Transverse colon (tissue), 4 donors: ENCODE results near the gene SCN1A. TPM values are rescaled to one million over a fixed set of nuclear protein-coding genes. Genes with fewer than 3 reads are reported as not detected.
A peak's percentile ranks its signal among the peaks of the same experiment; 100 is the strongest.

Experiments used
- DNase-seq: peaks from one replicate; pipeline ENCODE4 v3.0.0-alpha.2; 2019
- H3K27ac ChIP-seq, 4 donors: fragments of 200-600 bp; sonication (generic); 2 replicates each; pipeline ENCODE4 v1.5.1; 2016 to 2018; ENCODE audit warnings: inconsistent platforms in 4 of 4
- H3K27me3 ChIP-seq: fragments of 200-600 bp; sonication (generic); 2 replicates; pipeline ENCODE4 v1.5.1; 2017; ENCODE audit warnings: inconsistent platforms
- H3K36me3 ChIP-seq, 4 donors: fragments of 200-600 bp; sonication (generic); 2 replicates each; pipeline ENCODE4 v1.5.1; 2017 to 2019; ENCODE audit warnings: inconsistent platforms in 4 of 4
- H3K4me1 ChIP-seq, 4 donors: fragments of 200-600 bp; sonication (generic); 2 replicates each; pipeline ENCODE4 v1.5.1; 2017 to 2020; ENCODE audit warnings: inconsistent platforms in 4 of 4
- H3K4me3 ChIP-seq, 4 donors: fragments of 200-600 bp; sonication (generic); 1 replicate in 1 of 4; 2 replicates in 3 of 4; pipeline versions ENCODE4 v1.5.1 to v1.6.1; 2017 to 2019; ENCODE audit warnings: inconsistent platforms in 4 of 4
- H3K9me3 ChIP-seq, 2 donors: fragments of 200-600 bp; sonication (generic); 2 replicates each; pipeline ENCODE4 v1.5.1; 2017 to 2019; ENCODE audit warnings: inconsistent platforms in 2 of 2
- EP300 ChIP-seq: sonication (generic); formaldehyde crosslinking; IDR thresholded peaks from one replicate; pipeline ENCODE4 v1.6.1; 2017; ENCODE audit warnings: antibody characterized with exemption, low read depth
- POLR2A ChIP-seq: fragments of 450-650 bp; IDR thresholded peaks from one replicate; pipeline ENCODE4 v1.6.1; 2016; ENCODE audit warnings: antibody characterized with exemption, mild to moderate bottlenecking, moderate library complexity
- POLR2AphosphoS5 ChIP-seq, 3 donors: sonication (generic); formaldehyde crosslinking; IDR thresholded peaks; one replicate each; pipeline ENCODE4 v1.6.1; 2016; ENCODE audit warnings: antibody characterized with exemption in 3 of 3
- WGBS, 2 donors: methylation state at CpG; one replicate each; pipeline ENCODE4 v1.1.5; 2018; ENCODE audit warnings: low coverage in 1 of 2; 5-methylcytosine and 5-hydroxymethylcytosine counted together
- in situ Hi-C, 4 donors: fragments of 200-750 bp; cut with MboI; loops; one replicate each; pipeline versions ENCODE4 v1.15.0 to v1.15.1; 2017; ENCODE audit warnings: low sequenced_read_pairs in 3 of 4, low pct_ligation_motif_present in 1 of 4, low pct_unique_long_range_greater_than_20kb in 1 of 4
- intact Hi-C: fragments of 100-400 bp; cut with DNase I; formaldehyde crosslinking; loops from one replicate; pipeline ENCODE4 v1.15.1; 2023; ENCODE audit warnings: low total_unique reads
- total RNA-seq, 4 donors: library from RNA; depleted of rRNA; stranded (reverse); fragments of >200 nt; gene quantifications; one replicate each; pipeline ENCODE4 v1.1.0, GENCODE V29; 2016
- TF ChIP-seq, protein P1 (sequence below), 5 experiments: fragments of 200-600 bp in 3 of 5; fragments of 450-650 bp in 2 of 5; sonication (generic) in 3 of 5; IDR thresholded peaks; 1 replicate in 2 of 5; 2 replicates in 3 of 5; pipeline ENCODE4 v1.5.1; 2016 to 2017; ENCODE audit warnings: antibody characterized with exemption in 5 of 5, inconsistent platforms in 3 of 5, mild to moderate bottlenecking in 2 of 5, moderate library complexity in 1 of 5

The SCN1A gene
- total RNA-seq, 4 donors from 2014 or later, result not detected

DNA sequence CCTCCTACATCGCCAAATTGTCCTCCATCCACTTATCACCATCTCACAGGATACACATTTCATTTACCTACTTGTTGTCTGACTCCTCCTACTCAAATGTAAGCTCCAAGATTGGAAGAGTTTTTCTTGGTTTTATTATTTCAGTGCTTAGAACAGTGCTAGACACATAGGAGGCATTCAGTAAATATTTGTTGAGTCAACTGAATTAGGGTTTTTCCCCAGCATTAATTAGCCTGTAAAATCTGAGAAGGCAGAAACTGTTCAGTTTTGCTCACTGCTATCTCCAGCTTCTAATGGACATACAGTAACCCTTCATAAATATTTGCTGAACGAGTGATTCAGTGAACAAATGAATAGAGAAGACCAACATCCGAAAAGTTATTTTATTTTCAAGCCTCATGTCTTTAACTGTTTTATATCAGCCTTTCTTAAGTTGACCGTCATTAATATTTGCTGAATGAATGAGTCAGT, 175.0 kb downstream of the SCN1A start:
- H3K36me3 ChIP-seq, result peaks cover 0 to 9% (median 0%) of the 10 kb centered on the region in 4 donors
- intact Hi-C loops, result loop anchor here (5.0 kb wide), 1 partner anchor 175 kb away; the partner anchor contains the start of gene SCN1A
- no peaks in the 10 kb centered on the region for H3K27me3 ChIP-seq
- peaks cover 7 to 28% (median 16%) of the 10 kb centered on the region in 4 donors for H3K4me1 ChIP-seq
- H3K27ac ChIP-seq, result peak overlapping the region; percentile 90 to 96 (median 92)
- H3K9me3 ChIP-seq, result no peaks in the 10 kb centered on the region
- in situ Hi-C loops, result no loop called here
- no peak for TF ChIP-seq EP300
- WGBS, 2 donors, result 8 to 16% methylated on average over 4 of the region's 4 CpGs
- DNase-seq, result no peak
- peak overlapping the region; percentile 47 to 91 (median 80) for H3K4me3 ChIP-seq

DNA sequence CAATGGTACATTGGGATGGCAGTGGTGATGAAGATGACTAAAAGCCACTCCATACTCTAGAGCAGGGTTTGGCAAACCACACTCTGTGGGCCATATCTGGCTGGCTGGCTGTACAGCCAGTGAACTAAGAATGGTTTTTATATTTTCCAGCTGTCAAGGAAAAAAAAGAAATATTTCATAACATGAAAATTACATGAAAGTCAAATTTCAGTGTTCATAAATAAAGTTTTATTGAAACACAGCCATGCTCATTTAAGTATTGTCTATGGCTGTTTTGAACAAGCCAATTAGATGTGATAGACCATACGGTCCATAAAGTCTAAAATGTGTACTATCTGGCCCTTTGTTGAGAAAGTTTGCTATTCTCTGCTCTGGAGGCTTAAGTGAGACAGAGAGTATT, 175.7 kb downstream of the SCN1A start:
- no peak for TF ChIP-seq EP300
- TF ChIP-seq, protein P1, sequence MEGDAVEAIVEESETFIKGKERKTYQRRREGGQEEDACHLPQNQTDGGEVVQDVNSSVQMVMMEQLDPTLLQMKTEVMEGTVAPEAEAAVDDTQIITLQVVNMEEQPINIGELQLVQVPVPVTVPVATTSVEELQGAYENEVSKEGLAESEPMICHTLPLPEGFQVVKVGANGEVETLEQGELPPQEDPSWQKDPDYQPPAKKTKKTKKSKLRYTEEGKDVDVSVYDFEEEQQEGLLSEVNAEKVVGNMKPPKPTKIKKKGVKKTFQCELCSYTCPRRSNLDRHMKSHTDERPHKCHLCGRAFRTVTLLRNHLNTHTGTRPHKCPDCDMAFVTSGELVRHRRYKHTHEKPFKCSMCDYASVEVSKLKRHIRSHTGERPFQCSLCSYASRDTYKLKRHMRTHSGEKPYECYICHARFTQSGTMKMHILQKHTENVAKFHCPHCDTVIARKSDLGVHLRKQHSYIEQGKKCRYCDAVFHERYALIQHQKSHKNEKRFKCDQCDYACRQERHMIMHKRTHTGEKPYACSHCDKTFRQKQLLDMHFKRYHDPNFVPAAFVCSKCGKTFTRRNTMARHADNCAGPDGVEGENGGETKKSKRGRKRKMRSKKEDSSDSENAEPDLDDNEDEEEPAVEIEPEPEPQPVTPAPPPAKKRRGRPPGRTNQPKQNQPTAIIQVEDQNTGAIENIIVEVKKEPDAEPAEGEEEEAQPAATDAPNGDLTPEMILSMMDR (IDR thresholded peaks at IDR 0.05), result no peak
- Histone ChIP-seq H3K9me3 (no peaks in the 10 kb centered on the region), H3K27me3 (no peaks in the 10 kb centered on the region), H3K4me3 (peak overlapping the region in 1 of 4 donors; percentile 91), H3K27ac (no peak overlapping the region), H3K36me3 (peaks cover 0 to 9% (median 0%) of the 10 kb centered on the region in 4 donors), H3K4me1 (peaks cover 7 to 28% (median 16%) of the 10 kb centered on the region in 4 donors)
- 0% methylated on average over 1 of the region's 1 CpG for WGBS, 2 donors
- DNase-seq, result no peak
- intact Hi-C loops (loop anchor here (5.0 kb wide), 1 partner anchor 175 kb away; the partner anchor contains the start of gene SCN1A), in situ Hi-C loops (no loop called here)

DNA sequence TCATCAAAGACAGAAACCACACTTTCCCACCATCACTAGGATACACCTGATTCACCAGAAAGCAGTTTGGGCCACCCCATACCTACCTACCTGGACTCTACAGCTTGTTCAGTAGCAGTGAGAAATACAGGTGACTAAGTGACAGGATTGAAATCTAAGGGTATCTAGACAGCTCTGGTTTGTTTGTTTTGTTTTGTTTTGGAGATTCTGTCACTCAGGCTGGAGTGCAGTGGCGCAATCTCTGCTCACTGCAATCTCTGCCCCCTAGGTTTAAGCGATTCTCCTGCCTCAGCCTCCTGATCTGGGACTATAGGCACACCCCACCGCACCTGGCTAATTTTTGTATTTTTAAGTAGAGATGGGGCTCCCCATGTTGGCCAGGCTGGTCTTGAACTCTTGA, 177.4 kb downstream of the SCN1A start:
- 91 to 100% methylated on average over 1 to 3 of the region's 3 CpGs for WGBS, 2 donors
- no peak for DNase-seq
- Histone ChIP-seq H3K36me3 (peaks cover 0 to 15% (median 0%) of the 10 kb centered on the region in 4 donors), H3K4me3 (no peak overlapping the region), H3K9me3 (no peaks in the 10 kb centered on the region), H3K27ac (no peak overlapping the region), H3K4me1 (peaks cover 7 to 28% (median 16%) of the 10 kb centered on the region in 4 donors), H3K27me3 (no peaks in the 10 kb centered on the region)
- in situ Hi-C loops (no loop called here), intact Hi-C loops (loop anchor here (5.0 kb wide), 1 partner anchor 177 kb away; the partner anchor contains the start of gene SCN1A)
- no peak for TF ChIP-seq EP300
- no peak for TF ChIP-seq POLR2A
- TF ChIP-seq, protein P1 (IDR thresholded peaks at IDR 0.05), result no peak

DNA sequence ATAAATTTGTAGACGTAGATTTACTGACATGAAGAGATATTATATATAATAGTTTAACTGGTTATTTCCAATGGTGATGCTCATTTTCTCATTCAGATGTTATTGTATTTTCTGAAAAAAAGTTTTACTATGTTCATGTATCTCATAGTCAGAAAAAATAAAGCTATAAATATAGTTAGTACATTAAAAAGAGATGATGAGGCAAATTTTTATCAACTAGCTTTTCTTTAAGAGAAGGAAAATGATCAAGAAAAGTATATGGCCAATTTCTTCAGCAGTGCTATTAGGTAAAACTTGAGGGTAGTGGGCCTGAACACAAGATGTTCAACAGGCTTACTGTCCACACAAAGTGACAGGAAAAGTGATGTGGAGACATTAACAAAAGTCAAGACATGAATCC, 186.0 kb downstream of the SCN1A start:
- intact Hi-C loops (no loop called here), in situ Hi-C loops (no loop called here)
- H3K4me1 ChIP-seq, result no peaks in the 10 kb centered on the region
- TF ChIP-seq POLR2AphosphoS5 (IDR thresholded peaks at IDR 0.05) (no peak), POLR2A (no peak), EP300 (no peak)
- TF ChIP-seq, protein P1 (IDR thresholded peaks at IDR 0.05), result no peak
- H3K27ac ChIP-seq, result no peak overlapping the region
- H3K4me3 ChIP-seq, result no peak overlapping the region
- peaks cover 0 to 39% (median 5%) of the 10 kb centered on the region in 4 donors for H3K36me3 ChIP-seq
- 97 to 100% methylated on average over 1 of the region's 1 CpG for WGBS, 2 donors
- DNase-seq, result no peak
- no peaks in the 10 kb centered on the region for H3K9me3 ChIP-seq
- no peaks in the 10 kb centered on the region for H3K27me3 ChIP-seq

DNA sequence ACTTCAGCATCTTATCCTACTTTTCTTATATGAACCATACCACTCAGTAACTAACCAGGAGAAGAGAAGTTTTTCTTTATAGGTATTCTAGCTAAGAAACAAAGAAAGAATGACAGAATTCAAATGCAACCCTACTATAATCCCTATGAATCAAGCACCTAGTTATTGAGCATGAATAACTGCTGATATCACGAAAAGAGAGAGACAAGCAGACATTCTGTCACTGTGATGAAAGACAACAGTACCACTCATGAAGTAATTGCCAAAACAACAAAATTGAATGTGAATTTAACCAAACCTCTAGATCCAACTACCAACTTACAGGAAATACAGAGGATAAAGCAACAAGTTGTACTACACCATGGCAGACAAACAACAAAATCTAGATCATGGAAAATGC, 189.6 kb downstream of the SCN1A start:
- no peak for DNase-seq
- Histone ChIP-seq H3K4me1 (no peaks in the 10 kb centered on the region), H3K27ac (no peak overlapping the region), H3K36me3 (peaks cover 0 to 28% (median 5%) of the 10 kb centered on the region in 4 donors), H3K4me3 (no peak overlapping the region), H3K9me3 (no peaks in the 10 kb centered on the region), H3K27me3 (no peaks in the 10 kb centered on the region)
- TF ChIP-seq EP300 (no peak), POLR2A (no peak), POLR2AphosphoS5 (IDR thresholded peaks at IDR 0.05) (no peak)
- TF ChIP-seq, protein P1 (IDR thresholded peaks at IDR 0.05), result no peak
- WGBS, 2 donors, result 89 to 93% methylated on average over 1 of the region's 1 CpG
- intact Hi-C loops (no loop called here), in situ Hi-C loops (no loop called here)
